B cell (primary cell): ENCODE measurements around the gene RC3H2.

Experiments
- EZH2 ChIP-seq: IDR thresholded peaks from 2 replicates; pipeline ENCODE4 v1.6.1; 2012; ENCODE audit warnings: borderline replicate concordance, low read depth, mild to moderate bottlenecking, moderate library complexity, low read length; ENCODE audit not compliant: insufficient read depth, poor library complexity, severe bottlenecking
- TF ChIP-seq, protein P1 (sequence below): fragments of 200-600 bp; IDR thresholded peaks from one replicate; pipeline ENCODE4 v1.8.0; 2022; ENCODE audit warnings: antibody characterized with exemption, mild to moderate bottlenecking

DNA sequence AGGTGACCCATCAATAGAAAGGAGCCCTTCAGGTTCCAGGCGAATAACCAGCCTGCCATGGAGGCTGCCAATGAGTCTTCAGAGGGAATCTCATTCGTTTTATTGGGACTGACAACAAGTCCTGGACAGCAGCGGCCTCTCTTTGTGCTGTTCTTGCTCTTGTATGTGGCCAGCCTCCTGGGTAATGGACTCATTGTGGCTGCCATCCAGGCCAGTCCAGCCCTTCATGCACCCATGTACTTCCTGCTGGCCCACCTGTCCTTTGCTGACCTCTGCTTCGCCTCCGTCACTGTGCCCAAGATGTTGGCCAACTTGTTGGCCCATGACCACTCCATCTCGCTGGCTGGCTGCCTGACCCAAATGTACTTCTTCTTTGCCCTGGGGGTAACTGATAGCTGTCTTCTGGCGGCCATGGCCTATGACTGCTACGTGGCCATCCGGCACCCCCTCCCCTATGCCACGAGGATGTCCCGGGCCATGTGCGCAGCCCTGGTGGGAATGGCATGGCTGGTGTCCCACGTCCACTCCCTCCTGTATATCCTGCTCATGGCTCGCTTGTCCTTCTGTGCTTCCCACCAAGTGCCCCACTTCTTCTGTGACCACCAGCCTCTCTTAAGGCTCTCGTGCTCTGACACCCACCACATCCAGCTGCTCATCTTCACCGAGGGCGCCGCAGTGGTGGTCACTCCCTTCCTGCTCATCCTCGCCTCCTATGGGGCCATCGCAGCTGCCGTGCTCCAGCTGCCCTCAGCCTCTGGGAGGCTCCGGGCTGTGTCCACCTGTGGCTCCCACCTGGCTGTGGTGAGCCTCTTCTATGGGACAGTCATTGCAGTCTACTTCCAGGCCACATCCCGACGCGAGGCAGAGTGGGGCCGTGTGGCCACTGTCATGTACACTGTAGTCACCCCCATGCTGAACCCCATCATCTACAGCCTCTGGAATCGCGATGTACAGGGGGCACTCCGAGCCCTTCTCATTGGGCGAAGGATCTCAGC, 104.8 kb downstream of the RC3H2 start, which contains the start of gene OR1K1:
- TF ChIP-seq, protein P1, sequence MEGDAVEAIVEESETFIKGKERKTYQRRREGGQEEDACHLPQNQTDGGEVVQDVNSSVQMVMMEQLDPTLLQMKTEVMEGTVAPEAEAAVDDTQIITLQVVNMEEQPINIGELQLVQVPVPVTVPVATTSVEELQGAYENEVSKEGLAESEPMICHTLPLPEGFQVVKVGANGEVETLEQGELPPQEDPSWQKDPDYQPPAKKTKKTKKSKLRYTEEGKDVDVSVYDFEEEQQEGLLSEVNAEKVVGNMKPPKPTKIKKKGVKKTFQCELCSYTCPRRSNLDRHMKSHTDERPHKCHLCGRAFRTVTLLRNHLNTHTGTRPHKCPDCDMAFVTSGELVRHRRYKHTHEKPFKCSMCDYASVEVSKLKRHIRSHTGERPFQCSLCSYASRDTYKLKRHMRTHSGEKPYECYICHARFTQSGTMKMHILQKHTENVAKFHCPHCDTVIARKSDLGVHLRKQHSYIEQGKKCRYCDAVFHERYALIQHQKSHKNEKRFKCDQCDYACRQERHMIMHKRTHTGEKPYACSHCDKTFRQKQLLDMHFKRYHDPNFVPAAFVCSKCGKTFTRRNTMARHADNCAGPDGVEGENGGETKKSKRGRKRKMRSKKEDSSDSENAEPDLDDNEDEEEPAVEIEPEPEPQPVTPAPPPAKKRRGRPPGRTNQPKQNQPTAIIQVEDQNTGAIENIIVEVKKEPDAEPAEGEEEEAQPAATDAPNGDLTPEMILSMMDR, result no peak
- no peak for TF ChIP-seq EZH2
